Osteocyte (in vitro differentiated cells): ENCODE data around the gene SLC35G4. TPM values are rescaled to one million over a fixed set of nuclear protein-coding genes. Genes with fewer than 3 reads are reported as not detected.

Source experiments
- DNase-seq: peaks from one replicate; pipeline ENCODE4 v3.0.0; 2021; ENCODE audit warnings: mixed read lengths; ENCODE audit not compliant: unreplicated experiment; ENCODE audit errors: extremely low spot score
- H3K27ac Mint-ChIP-seq: one replicate; pipeline ENCODE4 v1.8.0; 2021; ENCODE audit warnings: mild to moderate bottlenecking, mixed read lengths; ENCODE audit not compliant: unreplicated experiment
- H3K27me3 Mint-ChIP-seq: one replicate; pipeline ENCODE4 v1.8.0; 2021; ENCODE audit warnings: mixed read lengths; ENCODE audit not compliant: unreplicated experiment
- H3K36me3 Mint-ChIP-seq: one replicate; pipeline ENCODE4 v1.8.0; 2021; ENCODE audit warnings: mixed read lengths; ENCODE audit not compliant: unreplicated experiment
- H3K4me1 Mint-ChIP-seq: one replicate; pipeline ENCODE4 v1.8.0; 2021; ENCODE audit warnings: mixed read lengths; ENCODE audit not compliant: unreplicated experiment
- H3K4me3 Mint-ChIP-seq: one replicate; pipeline ENCODE4 v1.8.0; 2021; ENCODE audit warnings: mild to moderate bottlenecking, moderate library complexity, mixed read lengths; ENCODE audit not compliant: unreplicated experiment
- H3K9me3 Mint-ChIP-seq: one replicate; pipeline ENCODE4 v1.8.0; 2021; ENCODE audit warnings: mixed read lengths; ENCODE audit not compliant: unreplicated experiment
- microRNA-seq: library from miRNA; unstranded; fragments of <30 nt; microRNA quantifications from one replicate; pipeline ENCODE4 v1.1.0, GENCODE V29; 2020; ENCODE audit not compliant: unreplicated experiment
- total RNA-seq: library from RNA; stranded (reverse); gene quantifications from 2 replicates; pipeline ENCODE4 v1.2.1, GENCODE V29; 2021
- TF ChIP-seq, protein P1 (sequence below): fragments of 200-600 bp; sonication (generic); IDR thresholded peaks from 2 replicates; pipeline ENCODE4 v1.5.0; 2021; ENCODE audit warnings: antibody characterized with exemption, mild to moderate bottlenecking, moderate library complexity

SLC35G4 gene
- total RNA-seq, 1 donor from 2014 or later, result not detected

GRCh38 chr18:11658989-11659388 is 49.6 kb downstream of the SLC35G4 start:
- Mint-ChIP-seq H3K27ac (no peak overlapping the region), H3K9me3 (no peaks in the 10 kb centered on the region), H3K4me3 (no peak overlapping the region), H3K27me3 (peaks cover 51% of the 10 kb centered on the region), H3K36me3 (no peaks in the 10 kb centered on the region), H3K4me1 (peaks cover 6% of the 10 kb centered on the region)
- DNase-seq, result no peak
- TF ChIP-seq, protein P1, sequence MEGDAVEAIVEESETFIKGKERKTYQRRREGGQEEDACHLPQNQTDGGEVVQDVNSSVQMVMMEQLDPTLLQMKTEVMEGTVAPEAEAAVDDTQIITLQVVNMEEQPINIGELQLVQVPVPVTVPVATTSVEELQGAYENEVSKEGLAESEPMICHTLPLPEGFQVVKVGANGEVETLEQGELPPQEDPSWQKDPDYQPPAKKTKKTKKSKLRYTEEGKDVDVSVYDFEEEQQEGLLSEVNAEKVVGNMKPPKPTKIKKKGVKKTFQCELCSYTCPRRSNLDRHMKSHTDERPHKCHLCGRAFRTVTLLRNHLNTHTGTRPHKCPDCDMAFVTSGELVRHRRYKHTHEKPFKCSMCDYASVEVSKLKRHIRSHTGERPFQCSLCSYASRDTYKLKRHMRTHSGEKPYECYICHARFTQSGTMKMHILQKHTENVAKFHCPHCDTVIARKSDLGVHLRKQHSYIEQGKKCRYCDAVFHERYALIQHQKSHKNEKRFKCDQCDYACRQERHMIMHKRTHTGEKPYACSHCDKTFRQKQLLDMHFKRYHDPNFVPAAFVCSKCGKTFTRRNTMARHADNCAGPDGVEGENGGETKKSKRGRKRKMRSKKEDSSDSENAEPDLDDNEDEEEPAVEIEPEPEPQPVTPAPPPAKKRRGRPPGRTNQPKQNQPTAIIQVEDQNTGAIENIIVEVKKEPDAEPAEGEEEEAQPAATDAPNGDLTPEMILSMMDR, result no peak

Small RNAs within 50 kb of the gene (microRNA-seq; reads per million reads assigned to microRNA genes)
- not detected for gene MIR7153

Other genes starting within 250 kb of the SLC35G4 start
- 1.2 and 1.3 TPM in 2 replicates for gene GNAL, start 79.7 kb downstream of the SLC35G4 start, total RNA-seq
- 45.6 and 50.3 TPM in 2 replicates for gene CHMP1B, start 241.8 kb downstream of the SLC35G4 start, total RNA-seq